OCI-LY1 (cell line): ENCODE results near the gene NFE2L1.

Source experiments
- H2AFZ ChIP-seq: fragments of 200-600 bp; sonication (generic), shearing (Covaris generic); 2 replicates; pipeline ENCODE4 v1.6.0; 2014; ENCODE audit warnings: antibody characterized with exemption, mild to moderate bottlenecking, low read length
- H3F3A ChIP-seq: fragments of 200-600 bp; sonication (generic), shearing (Covaris generic); 2 replicates; pipeline ENCODE4 v1.6.0; 2014; ENCODE audit warnings: mild to moderate bottlenecking, antibody characterized with exemption, low read length, moderate library complexity; ENCODE audit not compliant: insufficient read depth
- H3K27ac ChIP-seq: fragments of 200-600 bp; sonication (generic); 2 replicates; pipeline ENCODE4 v1.5.1; 2014; ENCODE audit warnings: low read length, mixed run types, mild to moderate bottlenecking, low read depth; ENCODE audit not compliant: poor library complexity, severe bottlenecking
- H3K27me3 ChIP-seq: fragments of 200-600 bp; sonication (generic); 2 replicates; pipeline ENCODE4 v1.6.0; 2014; ENCODE audit warnings: antibody characterized with exemption, mild to moderate bottlenecking, low read length, moderate library complexity; ENCODE audit not compliant: insufficient read depth
- H3K36me3 ChIP-seq: fragments of 200-600 bp; sonication (generic); 2 replicates; pipeline ENCODE4 v1.6.1; 2014; ENCODE audit warnings: mild to moderate bottlenecking, antibody characterized with exemption, low read length, moderate library complexity, mixed read lengths; ENCODE audit not compliant: insufficient read depth
- H3K4me1 ChIP-seq: fragments of 200-600 bp; sonication (generic); 2 replicates; pipeline ENCODE4 v1.5.1; 2014; ENCODE audit warnings: mild to moderate bottlenecking, low read length, moderate library complexity; ENCODE audit not compliant: insufficient read depth, severe bottlenecking
- H3K4me2 ChIP-seq: fragments of 200-600 bp; sonication (generic), shearing (Covaris generic); 2 replicates; pipeline ENCODE4 v1.6.1; 2014; ENCODE audit warnings: low read length
- H3K4me3 ChIP-seq: fragments of 200-600 bp; sonication (generic); 2 replicates; pipeline ENCODE4 v1.5.1; 2014; ENCODE audit warnings: low read length, low read depth, mild to moderate bottlenecking, mixed read lengths; ENCODE audit not compliant: poor library complexity, severe bottlenecking
- H3K79me2 ChIP-seq: fragments of 200-600 bp; shearing (Covaris generic); 2 replicates; pipeline ENCODE4 v1.6.1; 2016; ENCODE audit warnings: mixed run types, low read length, mixed read lengths; ENCODE audit not compliant: insufficient read depth
- H3K9ac ChIP-seq: fragments of 200-600 bp; sonication (generic), shearing (Covaris generic); 2 replicates; pipeline ENCODE4 v1.6.1; 2014; ENCODE audit warnings: mild to moderate bottlenecking, low read length, mixed read lengths
- H3K9me2 ChIP-seq: fragments of 200-600 bp; sonication (generic), shearing (Covaris generic); 2 replicates; pipeline ENCODE4 v1.6.1; 2014; ENCODE audit warnings: low read depth, mild to moderate bottlenecking, low read length, mixed read lengths
- H3K9me3 ChIP-seq: fragments of 200-600 bp; shearing (Covaris generic); 2 replicates; pipeline ENCODE4 v1.6.1; 2014; ENCODE audit warnings: low read length, mixed read lengths
- H4K20me1 ChIP-seq: fragments of 200-600 bp; sonication (generic), shearing (Covaris generic); 2 replicates; pipeline ENCODE4 v1.6.0; 2016; ENCODE audit warnings: mild to moderate bottlenecking, low read length; ENCODE audit not compliant: insufficient read depth
- EZH2 ChIP-seq: fragments of 200-600 bp; sonication (generic), shearing (Covaris generic); IDR thresholded peaks from 2 replicates; pipeline ENCODE4 v1.8.0; 2017; ENCODE audit warnings: borderline replicate concordance, mixed run types, mild to moderate bottlenecking, antibody characterized with exemption, low read length, moderate library complexity, mixed read lengths
- TF ChIP-seq, protein P1 (sequence below): fragments of 200-600 bp; sonication (generic), shearing (Covaris generic); IDR thresholded peaks from 2 replicates; pipeline ENCODE4 v1.5.1; 2017; ENCODE audit warnings: mild to moderate bottlenecking, antibody characterized with exemption, low read length, moderate library complexity, mixed read lengths

The NFE2L1 gene

GRCh38 chr17:48056246-48056745, 8.1 kb downstream of the NFE2L1 start:
- Histone ChIP-seq H3K4me1 (peaks cover 51% of the 10 kb centered on the region), H3K9me3 (no peaks in the 10 kb centered on the region), H3K79me2 (peaks cover 5% of the 10 kb centered on the region; the same call in 1 of the 2 replicates), H3K4me2 (peak overlapping the region; percentile 35), H3K27me3 (no peaks in the 10 kb centered on the region), H4K20me1 (no peaks in the 10 kb centered on the region), H2AFZ (no peak overlapping the region), H3K9me2 (no peaks in the 10 kb centered on the region), H3K9ac (peak overlapping the region; percentile 45), H3K27ac (peak overlapping the region; percentile 77), H3K36me3 (peaks cover 90% of the 10 kb centered on the region), H3F3A (no peaks in the 10 kb centered on the region), H3K4me3 (no peak overlapping the region)
- TF ChIP-seq EZH2 = no peak
- TF ChIP-seq, protein P1, sequence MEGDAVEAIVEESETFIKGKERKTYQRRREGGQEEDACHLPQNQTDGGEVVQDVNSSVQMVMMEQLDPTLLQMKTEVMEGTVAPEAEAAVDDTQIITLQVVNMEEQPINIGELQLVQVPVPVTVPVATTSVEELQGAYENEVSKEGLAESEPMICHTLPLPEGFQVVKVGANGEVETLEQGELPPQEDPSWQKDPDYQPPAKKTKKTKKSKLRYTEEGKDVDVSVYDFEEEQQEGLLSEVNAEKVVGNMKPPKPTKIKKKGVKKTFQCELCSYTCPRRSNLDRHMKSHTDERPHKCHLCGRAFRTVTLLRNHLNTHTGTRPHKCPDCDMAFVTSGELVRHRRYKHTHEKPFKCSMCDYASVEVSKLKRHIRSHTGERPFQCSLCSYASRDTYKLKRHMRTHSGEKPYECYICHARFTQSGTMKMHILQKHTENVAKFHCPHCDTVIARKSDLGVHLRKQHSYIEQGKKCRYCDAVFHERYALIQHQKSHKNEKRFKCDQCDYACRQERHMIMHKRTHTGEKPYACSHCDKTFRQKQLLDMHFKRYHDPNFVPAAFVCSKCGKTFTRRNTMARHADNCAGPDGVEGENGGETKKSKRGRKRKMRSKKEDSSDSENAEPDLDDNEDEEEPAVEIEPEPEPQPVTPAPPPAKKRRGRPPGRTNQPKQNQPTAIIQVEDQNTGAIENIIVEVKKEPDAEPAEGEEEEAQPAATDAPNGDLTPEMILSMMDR = no peak

- H3K9me2 ChIP-seq = no peaks in the 10 kb centered on the region
- no peak for TF ChIP-seq EZH2
- TF ChIP-seq, protein P1 = no peak
- H3K36me3 ChIP-seq = peaks cover 90% of the 10 kb centered on the region
- no peaks in the 10 kb centered on the region for H4K20me1 ChIP-seq
- H3K79me2 ChIP-seq = peaks cover 5% of the 10 kb centered on the region; the same call in 1 of the 2 replicates
- no peaks in the 10 kb centered on the region for H3K27me3 ChIP-seq
- no peak overlapping the region for H3K4me3 ChIP-seq
- no peaks in the 10 kb centered on the region for H3F3A ChIP-seq
- H2AFZ ChIP-seq = no peak overlapping the region
- H3K9me3 ChIP-seq = no peaks in the 10 kb centered on the region
- no peak overlapping the region for H3K4me2 ChIP-seq
- peaks cover 45% of the 10 kb centered on the region for H3K4me1 ChIP-seq
- H3K27ac ChIP-seq = peak overlapping the region; percentile 77
- no peak overlapping the region for H3K9ac ChIP-seq
These were observed 8.7 kb downstream of the NFE2L1 start for GRCh38 chr17:48056879-48057278.

DNA sequence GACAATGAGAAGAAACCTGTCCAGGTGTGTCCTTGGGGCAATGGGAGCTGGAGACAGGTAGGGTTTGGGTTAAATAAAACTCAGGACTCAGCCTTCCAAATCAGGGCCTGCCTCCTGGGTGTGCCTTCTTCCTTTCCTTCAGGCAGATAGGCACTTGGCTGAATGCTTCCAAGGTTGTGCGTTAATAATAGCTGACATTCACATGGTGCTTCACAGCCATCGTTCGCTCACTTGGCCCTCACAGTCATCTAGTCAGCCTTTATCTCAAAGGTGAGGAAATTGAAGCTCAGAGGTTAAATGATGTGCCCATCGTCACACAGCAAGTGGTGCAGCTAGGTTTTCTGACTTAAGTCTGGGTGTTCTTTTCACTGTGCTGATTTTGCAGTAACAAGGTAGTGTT, 9.5 kb downstream of the NFE2L1 start:
- H3K9ac ChIP-seq = no peak overlapping the region
- no peak overlapping the region for H3K27ac ChIP-seq
- TF ChIP-seq EZH2 = no peak
- no peaks in the 10 kb centered on the region for H3K9me3 ChIP-seq
- no peaks in the 10 kb centered on the region for H3K9me2 ChIP-seq
- no peak overlapping the region for H3K4me2 ChIP-seq
- H3F3A ChIP-seq = no peaks in the 10 kb centered on the region
- H3K27me3 ChIP-seq = no peaks in the 10 kb centered on the region
- H2AFZ ChIP-seq = no peak overlapping the region
- H3K36me3 ChIP-seq = peaks cover 90% of the 10 kb centered on the region
- H3K4me3 ChIP-seq = no peak overlapping the region
- H3K79me2 ChIP-seq = peaks cover 5% of the 10 kb centered on the region; the same call in 1 of the 2 replicates
- no peaks in the 10 kb centered on the region for H4K20me1 ChIP-seq
- H3K4me1 ChIP-seq = peaks cover 37% of the 10 kb centered on the region
